ENCODE measurements around the gene KCNT1. TPM values are rescaled to one million over a fixed set of nuclear protein-coding genes. Genes with fewer than 3 reads are reported as not detected.

Gene KCNT1
- total RNA-seq, 1 donor from 2014 or later = not detected

GRCh38 chr9:135696446-135696845, 5.5 kb upstream of the KCNT1 start:
- TF ChIP-seq, protein P1, sequence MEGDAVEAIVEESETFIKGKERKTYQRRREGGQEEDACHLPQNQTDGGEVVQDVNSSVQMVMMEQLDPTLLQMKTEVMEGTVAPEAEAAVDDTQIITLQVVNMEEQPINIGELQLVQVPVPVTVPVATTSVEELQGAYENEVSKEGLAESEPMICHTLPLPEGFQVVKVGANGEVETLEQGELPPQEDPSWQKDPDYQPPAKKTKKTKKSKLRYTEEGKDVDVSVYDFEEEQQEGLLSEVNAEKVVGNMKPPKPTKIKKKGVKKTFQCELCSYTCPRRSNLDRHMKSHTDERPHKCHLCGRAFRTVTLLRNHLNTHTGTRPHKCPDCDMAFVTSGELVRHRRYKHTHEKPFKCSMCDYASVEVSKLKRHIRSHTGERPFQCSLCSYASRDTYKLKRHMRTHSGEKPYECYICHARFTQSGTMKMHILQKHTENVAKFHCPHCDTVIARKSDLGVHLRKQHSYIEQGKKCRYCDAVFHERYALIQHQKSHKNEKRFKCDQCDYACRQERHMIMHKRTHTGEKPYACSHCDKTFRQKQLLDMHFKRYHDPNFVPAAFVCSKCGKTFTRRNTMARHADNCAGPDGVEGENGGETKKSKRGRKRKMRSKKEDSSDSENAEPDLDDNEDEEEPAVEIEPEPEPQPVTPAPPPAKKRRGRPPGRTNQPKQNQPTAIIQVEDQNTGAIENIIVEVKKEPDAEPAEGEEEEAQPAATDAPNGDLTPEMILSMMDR (IDR thresholded peaks at IDR 0.05; ENCODE audit: insufficient read depth, low read length, poor library complexity, severe bottlenecking) = no peak
- H3K27me3 ChIP-seq (ENCODE audit: control insufficient read depth, insufficient read depth, low read length) = peaks cover 17% of the 10 kb centered on the region
- DNase-seq (ENCODE audit: low read depth) = no peak
- H3K36me3 ChIP-seq (ENCODE audit: control insufficient read depth, insufficient read depth, low read length) = no peaks in the 10 kb centered on the region
- H3K4me3 ChIP-seq (ENCODE audit: low read depth, low read length) = no peak overlapping the region

GRCh38 chr9:135697226-135697625, 4.8 kb upstream of the KCNT1 start:
- TF ChIP-seq, protein P1 (IDR thresholded peaks at IDR 0.05; ENCODE audit: insufficient read depth, low read length, poor library complexity, severe bottlenecking) = no peak
- Histone ChIP-seq H3K36me3 (ENCODE audit: control insufficient read depth, insufficient read depth, low read length) (no peaks in the 10 kb centered on the region), H3K4me3 (ENCODE audit: low read depth, low read length) (no peak overlapping the region), H3K27me3 (ENCODE audit: control insufficient read depth, insufficient read depth, low read length) (peaks cover 24% of the 10 kb centered on the region)
- no peak for DNase-seq (ENCODE audit: low read depth)

DNA sequence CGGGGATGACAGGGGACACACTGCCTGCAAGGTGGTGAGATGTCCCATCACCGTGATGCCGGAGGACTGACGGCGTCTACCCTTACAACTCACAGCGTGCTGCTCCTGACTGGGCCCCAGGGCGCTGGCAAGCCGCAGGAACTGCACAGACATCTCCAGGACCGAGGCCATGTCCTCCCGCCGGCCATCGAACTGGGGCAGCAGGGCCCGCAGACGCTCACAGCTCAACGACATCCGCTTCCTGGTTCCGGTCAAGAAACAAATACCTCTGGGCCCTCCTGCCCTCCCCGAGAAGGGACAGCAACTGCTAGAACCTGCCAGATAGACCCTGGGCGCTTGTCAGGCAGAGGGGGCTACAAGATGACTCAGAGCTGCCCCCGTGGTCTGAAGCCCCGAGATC, 3.7 kb upstream of the KCNT1 start:
- Histone ChIP-seq H3K36me3 (ENCODE audit: control insufficient read depth, insufficient read depth, low read length) (no peaks in the 10 kb centered on the region), H3K27me3 (ENCODE audit: control insufficient read depth, insufficient read depth, low read length) (peaks cover 31% of the 10 kb centered on the region), H3K4me3 (ENCODE audit: low read depth, low read length) (no peak overlapping the region)
- TF ChIP-seq, protein P1 (IDR thresholded peaks at IDR 0.05; ENCODE audit: insufficient read depth, low read length, poor library complexity, severe bottlenecking) = no peak
- no peak for DNase-seq (ENCODE audit: low read depth)

- no peak for DNase-seq (ENCODE audit: low read depth)
- TF ChIP-seq, protein P1 (IDR thresholded peaks at IDR 0.05; ENCODE audit: insufficient read depth, low read length, poor library complexity, severe bottlenecking) = no peak
Observed at GRCh38 chr9:135698767-135699166, 3.2 kb upstream of the KCNT1 start.

GRCh38 chr9:135699440-135699839, 2.5 kb upstream of the KCNT1 start, which contains the start of gene SOHLH1:
Gene SOHLH1 (minus strand): TSS chr9:135699481. CDS start chr9:135699467, 14 bp downstream.
- H3K4me3 ChIP-seq (ENCODE audit: low read depth, low read length) = no peak within 1 kb of the TSS
- H3K36me3 ChIP-seq (ENCODE audit: control insufficient read depth, insufficient read depth, low read length) = no peaks in the 10 kb centered on the region
- TF ChIP-seq, protein P1 (IDR thresholded peaks at IDR 0.05; ENCODE audit: insufficient read depth, low read length, poor library complexity, severe bottlenecking) = no peak
- peaks cover 36% of the 10 kb centered on the region for H3K27me3 ChIP-seq (ENCODE audit: control insufficient read depth, insufficient read depth, low read length)
- DNase-seq (ENCODE audit: low read depth) = no peak

More at GRCh38 chr9:135698767-135699166, 3.2 kb upstream of the KCNT1 start:
- no peaks in the 10 kb centered on the region for H3K36me3 ChIP-seq (ENCODE audit: control insufficient read depth, insufficient read depth, low read length)
- H3K27me3 ChIP-seq (ENCODE audit: control insufficient read depth, insufficient read depth, low read length) = peaks cover 32% of the 10 kb centered on the region
- no peak overlapping the region for H3K4me3 ChIP-seq (ENCODE audit: low read depth, low read length)

- no peaks in the 10 kb centered on the region for H3K36me3 ChIP-seq (ENCODE audit: control insufficient read depth, insufficient read depth, low read length)
- TF ChIP-seq, protein P1 (IDR thresholded peaks at IDR 0.05; ENCODE audit: insufficient read depth, low read length, poor library complexity, severe bottlenecking) = no peak
- DNase-seq (ENCODE audit: low read depth) = no peak
- H3K27me3 ChIP-seq (ENCODE audit: control insufficient read depth, insufficient read depth, low read length) = peaks cover 32% of the 10 kb centered on the region
- H3K4me3 ChIP-seq (ENCODE audit: low read depth, low read length) = no peak overlapping the region
Observed at GRCh38 chr9:135700525-135700924, 1.5 kb upstream of the KCNT1 start.
